ENCODE measurements around the gene PDE6G.

DNA sequence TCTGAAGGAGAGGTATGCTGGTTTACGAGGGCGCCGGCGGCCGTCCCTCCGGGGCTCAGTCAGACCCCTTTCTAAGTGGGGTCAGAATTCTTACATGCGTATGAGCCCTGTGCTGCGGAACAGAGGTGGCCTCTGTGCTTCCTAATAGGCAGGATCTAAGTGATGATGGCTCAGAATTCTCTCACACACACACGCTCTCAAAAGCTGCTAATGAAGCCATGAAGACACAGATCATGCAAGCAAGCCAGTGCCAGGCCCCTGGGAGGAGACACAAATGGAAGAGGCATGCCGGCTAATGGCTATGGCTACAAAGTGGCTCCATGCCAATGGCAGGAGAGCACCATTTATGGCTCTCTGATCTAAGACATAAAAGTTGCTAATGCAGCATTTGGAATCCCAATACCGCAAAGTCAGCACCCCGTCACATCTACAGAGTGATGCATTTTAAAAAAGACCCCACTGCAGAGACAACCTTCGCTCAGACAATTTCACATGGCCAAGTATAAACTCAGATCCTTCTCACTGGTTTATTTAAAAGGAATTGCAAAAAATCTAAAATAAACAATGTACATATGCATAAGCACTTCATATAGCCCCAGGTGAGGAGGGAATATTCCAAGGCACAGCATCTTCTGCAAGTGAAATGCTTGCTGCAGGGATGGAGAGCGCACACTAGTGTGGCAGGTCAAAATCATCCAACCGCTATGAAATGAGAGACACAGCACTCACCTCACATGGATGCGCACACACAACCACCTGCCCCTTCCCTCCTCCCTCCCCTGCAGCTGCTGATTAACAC lies 44.0 kb downstream of the PDE6G start:
- TF ChIP-seq, protein P1, sequence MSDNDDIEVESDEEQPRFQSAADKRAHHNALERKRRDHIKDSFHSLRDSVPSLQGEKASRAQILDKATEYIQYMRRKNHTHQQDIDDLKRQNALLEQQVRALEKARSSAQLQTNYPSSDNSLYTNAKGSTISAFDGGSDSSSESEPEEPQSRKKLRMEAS (IDR thresholded peaks at IDR 0.05), result no peak
- TF ChIP-seq MTF2 (CRISPR knock-in tag; IDR thresholded peaks at IDR 0.05; ENCODE audit: borderline replicate concordance), result no peak
- no peak for TF ChIP-seq ZNF468 (CRISPR knock-in tag; IDR thresholded peaks at IDR 0.05)
- no peak for TF ChIP-seq RBFOX2 (IDR thresholded peaks at IDR 0.05; ENCODE audit: low read depth, low read length)
- TF ChIP-seq ELF4 (CRISPR knock-in tag; IDR thresholded peaks at IDR 0.05; ENCODE audit: borderline replicate concordance), result no peak
